GM18907 (cell line): ENCODE measurements around the gene TUBGCP6.

Experiments used
- ATAC-seq: cut with Tn5 transposase; IDR thresholded peaks from one replicate; pipeline ENCODE4 v1.9.1; 2021; ENCODE audit warnings: mild to moderate bottlenecking, moderate library complexity; ENCODE audit not compliant: unreplicated experiment

The TUBGCP6 gene

GRCh38 chr22:50184004-50184901 lies 60.6 kb downstream of the TUBGCP6 start:
- ATAC-seq = no peak

GRCh38 chr22:50183141-50183971 lies 61.5 kb downstream of the TUBGCP6 start:
- ATAC-seq = no peak

- no peak for ATAC-seq
These were observed 62.4 kb downstream of the TUBGCP6 start for GRCh38 chr22:50182176-50183081.

- ATAC-seq = no peak
These were observed 63.9 kb downstream of the TUBGCP6 start for GRCh38 chr22:50180727-50181521.

GRCh38 chr22:50179937-50180726 lies 64.7 kb downstream of the TUBGCP6 start:
- ATAC-seq = no peak

GRCh38 chr22:50178871-50179869 lies 65.7 kb downstream of the TUBGCP6 start:
- no peak for ATAC-seq

GRCh38 chr22:50178471-50178864 lies 66.4 kb downstream of the TUBGCP6 start:
- no peak for ATAC-seq

- ATAC-seq = no peak
These were observed 67.0 kb downstream of the TUBGCP6 start for GRCh38 chr22:50177537-50178470.

- no peak for ATAC-seq
These were observed 67.8 kb downstream of the TUBGCP6 start for GRCh38 chr22:50176850-50177536.

- ATAC-seq = no peak
These were observed 68.6 kb downstream of the TUBGCP6 start for GRCh38 chr22:50175921-50176849.

GRCh38 chr22:50175191-50175461 lies 69.7 kb downstream of the TUBGCP6 start:
- ATAC-seq = no peak

- no peak for ATAC-seq
These were observed 70.2 kb downstream of the TUBGCP6 start for GRCh38 chr22:50174382-50175190.

- ATAC-seq = no peak
These were observed 70.9 kb downstream of the TUBGCP6 start for GRCh38 chr22:50173983-50174355.

- ATAC-seq = peak; percentile 42
These were observed 71.4 kb downstream of the TUBGCP6 start for GRCh38 chr22:50173311-50173982.
